ENCODE data around the gene MOXD1. TPM values are rescaled to one million over a fixed set of nuclear protein-coding genes. Genes with fewer than 3 reads are reported as not detected.

MOXD1 gene
- total RNA-seq, 1 donor from 2014 or later, result 16.0 TPM

DNA sequence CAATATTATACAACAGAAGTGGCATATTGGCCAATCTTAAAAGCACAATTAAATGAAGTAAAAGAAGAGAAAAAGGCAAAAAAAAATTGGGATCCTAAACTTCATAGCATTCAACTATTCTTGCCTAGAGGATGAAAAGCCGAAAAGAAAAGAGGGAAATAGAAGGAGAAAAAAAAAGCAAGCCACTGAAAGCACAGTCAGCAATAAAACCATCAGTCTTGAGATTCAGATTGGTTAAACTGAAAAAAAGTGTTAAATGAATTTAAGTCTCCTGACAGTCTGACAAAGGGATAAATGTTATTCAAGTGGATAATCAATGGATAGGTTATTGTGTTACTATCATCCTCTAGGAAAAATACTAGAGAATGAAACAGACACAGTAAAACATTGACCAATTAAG, 19.9 kb downstream of the MOXD1 start:
- no peak for TF ChIP-seq POLR2A (IDR thresholded peaks at IDR 0.05)
- no peak overlapping the region for H3K4me3 ChIP-seq
- intact Hi-C loops (cut with DNase I), result no loop called here
- H3K36me3 ChIP-seq, result no peaks in the 10 kb centered on the region
- no peak for DNase-seq (ENCODE audit: extremely low spot score in 2 of 2)
- no peaks in the 10 kb centered on the region for H3K27me3 ChIP-seq
- H3K9me3 ChIP-seq, result no peaks in the 10 kb centered on the region
- no peaks in the 10 kb centered on the region for H3K4me1 ChIP-seq
- H3K27ac ChIP-seq, result no peak overlapping the region

DNA sequence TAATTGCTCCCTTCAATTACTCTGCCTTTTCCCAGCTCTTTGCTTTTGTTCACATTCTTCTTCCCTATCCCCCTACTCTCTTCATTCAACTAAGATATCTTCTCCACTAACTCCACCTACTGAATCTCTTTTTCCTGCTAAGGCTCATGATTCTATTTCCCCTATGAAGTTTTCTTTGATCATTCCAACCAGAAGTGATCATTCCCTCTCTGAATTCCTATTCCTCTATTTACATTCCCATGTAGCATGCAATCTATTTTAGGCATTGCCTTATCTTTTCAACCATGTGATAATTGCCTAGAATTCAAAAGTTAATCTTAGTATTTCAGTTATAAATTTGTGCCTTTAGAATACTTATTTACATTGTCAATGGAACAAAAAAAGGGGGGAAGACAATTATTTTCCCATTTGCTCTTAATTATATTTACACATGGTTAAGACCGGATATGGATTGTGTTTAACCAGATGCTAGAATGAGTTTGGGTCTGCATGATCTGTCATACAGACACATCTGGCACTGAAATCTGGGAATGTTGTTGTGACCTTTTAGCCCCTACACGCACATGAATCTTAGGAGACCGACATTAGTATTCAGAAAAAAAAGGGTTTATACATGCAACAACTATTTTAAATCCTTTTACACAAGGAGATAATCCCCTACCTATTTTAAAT, 20.8 kb downstream of the MOXD1 start:
- Histone ChIP-seq H3K4me1 (no peaks in the 10 kb centered on the region), H3K27ac (no peak overlapping the region), H3K4me3 (no peak overlapping the region), H3K27me3 (no peaks in the 10 kb centered on the region), H3K9me3 (no peaks in the 10 kb centered on the region), H3K36me3 (no peaks in the 10 kb centered on the region)
- DNase-seq (ENCODE audit: extremely low spot score in 2 of 2), result no peak
- intact Hi-C loops (cut with DNase I), result no loop called here
- TF ChIP-seq POLR2AphosphoS5 (IDR thresholded peaks at IDR 0.05; ENCODE audit: insufficient read depth in 1 of 2, low read depth in 1 of 2) (no peak), POLR2A (IDR thresholded peaks at IDR 0.05) (no peak)
- TF ChIP-seq, protein P1, sequence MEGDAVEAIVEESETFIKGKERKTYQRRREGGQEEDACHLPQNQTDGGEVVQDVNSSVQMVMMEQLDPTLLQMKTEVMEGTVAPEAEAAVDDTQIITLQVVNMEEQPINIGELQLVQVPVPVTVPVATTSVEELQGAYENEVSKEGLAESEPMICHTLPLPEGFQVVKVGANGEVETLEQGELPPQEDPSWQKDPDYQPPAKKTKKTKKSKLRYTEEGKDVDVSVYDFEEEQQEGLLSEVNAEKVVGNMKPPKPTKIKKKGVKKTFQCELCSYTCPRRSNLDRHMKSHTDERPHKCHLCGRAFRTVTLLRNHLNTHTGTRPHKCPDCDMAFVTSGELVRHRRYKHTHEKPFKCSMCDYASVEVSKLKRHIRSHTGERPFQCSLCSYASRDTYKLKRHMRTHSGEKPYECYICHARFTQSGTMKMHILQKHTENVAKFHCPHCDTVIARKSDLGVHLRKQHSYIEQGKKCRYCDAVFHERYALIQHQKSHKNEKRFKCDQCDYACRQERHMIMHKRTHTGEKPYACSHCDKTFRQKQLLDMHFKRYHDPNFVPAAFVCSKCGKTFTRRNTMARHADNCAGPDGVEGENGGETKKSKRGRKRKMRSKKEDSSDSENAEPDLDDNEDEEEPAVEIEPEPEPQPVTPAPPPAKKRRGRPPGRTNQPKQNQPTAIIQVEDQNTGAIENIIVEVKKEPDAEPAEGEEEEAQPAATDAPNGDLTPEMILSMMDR (IDR thresholded peaks at IDR 0.05), result no peak

- Histone ChIP-seq H3K27ac (no peak overlapping the region), H3K4me3 (no peak overlapping the region), H3K36me3 (no peaks in the 10 kb centered on the region), H3K27me3 (no peaks in the 10 kb centered on the region), H3K9me3 (no peaks in the 10 kb centered on the region), H3K4me1 (no peaks in the 10 kb centered on the region)
- TF ChIP-seq, protein P1 (IDR thresholded peaks at IDR 0.05), result no peak
- TF ChIP-seq POLR2A (IDR thresholded peaks at IDR 0.05), result no peak
- no peak for TF ChIP-seq POLR2AphosphoS5 (IDR thresholded peaks at IDR 0.05; ENCODE audit: insufficient read depth in 1 of 2, low read depth in 1 of 2)
- intact Hi-C loops (cut with DNase I), result no loop called here
- DNase-seq (ENCODE audit: extremely low spot score in 2 of 2), result no peak
Measured at GRCh38 chr6:132369526-132369925, 31.7 kb downstream of the MOXD1 start.

- intact Hi-C loops (cut with DNase I), result no loop called here
- H3K4me1 ChIP-seq, result no peaks in the 10 kb centered on the region
- no peaks in the 10 kb centered on the region for H3K9me3 ChIP-seq
- no peak overlapping the region for H3K4me3 ChIP-seq
- DNase-seq (ENCODE audit: extremely low spot score in 2 of 2), result no peak
- no peak overlapping the region for H3K27ac ChIP-seq
- TF ChIP-seq POLR2A (IDR thresholded peaks at IDR 0.05) (no peak), POLR2AphosphoS5 (IDR thresholded peaks at IDR 0.05; ENCODE audit: insufficient read depth in 1 of 2, low read depth in 1 of 2) (no peak)
- TF ChIP-seq, protein P1 (IDR thresholded peaks at IDR 0.05), result no peak
- H3K36me3 ChIP-seq, result no peaks in the 10 kb centered on the region
- no peaks in the 10 kb centered on the region for H3K27me3 ChIP-seq
Measured at GRCh38 chr6:132368916-132369481, 32.3 kb downstream of the MOXD1 start.

DNA sequence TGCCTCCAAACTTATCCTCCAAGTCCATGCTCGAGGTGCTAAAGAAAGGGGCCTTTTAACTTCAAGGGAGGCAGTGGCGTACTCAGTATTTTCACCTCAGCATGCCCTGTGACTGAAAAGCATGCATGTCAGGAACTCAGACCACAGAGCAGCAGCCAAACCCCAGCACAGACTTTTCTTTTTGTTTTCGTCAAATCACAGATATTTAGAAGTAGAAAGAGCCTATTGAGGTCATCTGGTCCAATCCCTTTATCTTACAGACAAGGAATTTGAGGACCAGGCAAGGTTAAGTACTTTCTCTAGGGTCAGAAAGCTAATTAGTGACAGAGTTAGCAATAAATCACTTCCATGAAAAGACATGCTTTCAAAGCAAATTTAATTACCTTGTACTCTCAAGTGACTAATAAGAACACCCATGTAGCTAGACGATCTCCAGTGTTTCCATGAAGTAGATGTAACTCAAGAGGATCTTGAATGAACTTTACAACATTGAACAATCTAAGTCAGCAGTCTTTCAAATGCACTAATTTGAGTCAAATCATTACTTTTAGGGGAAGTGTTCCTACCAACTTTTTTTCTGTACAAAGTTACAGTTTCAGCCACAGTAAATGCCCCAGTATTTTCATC, 35.9 kb downstream of the MOXD1 start:
- Histone ChIP-seq H3K36me3 (no peaks in the 10 kb centered on the region), H3K4me3 (no peak overlapping the region), H3K27ac (no peak overlapping the region), H3K4me1 (no peaks in the 10 kb centered on the region), H3K27me3 (no peaks in the 10 kb centered on the region), H3K9me3 (no peaks in the 10 kb centered on the region)
- DNase-seq (ENCODE audit: extremely low spot score in 2 of 2), result no peak
- no peak for TF ChIP-seq POLR2A (IDR thresholded peaks at IDR 0.05)
- TF ChIP-seq, protein P1 (IDR thresholded peaks at IDR 0.05), result no peak
- no peak for TF ChIP-seq POLR2AphosphoS5 (IDR thresholded peaks at IDR 0.05; ENCODE audit: insufficient read depth in 1 of 2, low read depth in 1 of 2)
- intact Hi-C loops (cut with DNase I), result no loop called here

Measured in vagina (tissue), 2 donors.